Hypothalamus (tissue), 51 donors: ENCODE data around the gene IZUMO4.

Experiments
- DNase-seq, 51 donors: peaks; one replicate each; lab custom pipeline; 2025; lab: John Stamatoyannopoulos, UW

Gene IZUMO4

DNA sequence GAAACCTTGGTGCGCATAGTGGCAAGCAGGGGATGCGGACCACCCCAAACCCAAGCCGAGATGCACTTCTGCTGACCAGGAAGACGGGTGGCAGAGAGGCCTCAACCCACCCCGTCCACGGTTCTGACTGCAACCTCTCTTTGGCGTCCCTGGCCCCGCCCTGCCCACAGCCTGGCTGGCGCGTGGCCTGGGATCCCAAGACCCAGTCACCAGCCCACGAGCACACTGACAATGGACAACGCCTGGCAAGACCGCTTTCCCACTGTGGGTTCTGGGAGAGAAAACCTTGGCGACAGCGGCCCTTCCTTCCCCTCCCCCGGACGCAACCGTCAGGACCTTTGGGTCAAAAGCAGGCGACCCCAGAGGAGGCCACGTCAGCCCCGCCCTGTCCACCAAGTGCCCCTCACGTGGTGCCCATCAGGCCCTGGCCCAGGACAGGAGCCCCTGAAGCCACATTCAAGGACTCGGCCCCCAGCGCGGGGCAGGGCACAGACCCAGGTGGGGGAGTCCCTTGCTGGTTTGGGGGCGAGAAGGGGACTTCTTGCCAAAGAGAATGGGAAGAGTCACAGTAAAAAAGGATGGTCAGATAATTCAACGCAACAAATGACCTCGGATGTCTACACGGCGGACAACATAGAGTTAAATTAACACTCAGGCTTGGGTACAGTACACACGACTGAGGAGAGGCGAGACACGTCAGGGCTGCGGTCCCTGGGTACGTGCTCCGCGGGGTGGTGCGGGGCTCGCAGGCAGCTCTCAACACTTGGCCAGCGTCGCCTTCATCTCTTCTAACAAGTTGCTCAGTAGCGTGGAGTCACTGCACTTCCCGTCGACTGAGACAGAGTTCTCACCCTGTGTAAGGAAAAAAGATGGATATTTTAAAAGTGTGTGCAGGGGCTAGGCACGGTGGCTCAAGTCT lies 5.0 kb downstream of the IZUMO4 start:
- peak in 24 of 51 donors; percentile 17 to 77 (median 42) for DNase-seq

DNA sequence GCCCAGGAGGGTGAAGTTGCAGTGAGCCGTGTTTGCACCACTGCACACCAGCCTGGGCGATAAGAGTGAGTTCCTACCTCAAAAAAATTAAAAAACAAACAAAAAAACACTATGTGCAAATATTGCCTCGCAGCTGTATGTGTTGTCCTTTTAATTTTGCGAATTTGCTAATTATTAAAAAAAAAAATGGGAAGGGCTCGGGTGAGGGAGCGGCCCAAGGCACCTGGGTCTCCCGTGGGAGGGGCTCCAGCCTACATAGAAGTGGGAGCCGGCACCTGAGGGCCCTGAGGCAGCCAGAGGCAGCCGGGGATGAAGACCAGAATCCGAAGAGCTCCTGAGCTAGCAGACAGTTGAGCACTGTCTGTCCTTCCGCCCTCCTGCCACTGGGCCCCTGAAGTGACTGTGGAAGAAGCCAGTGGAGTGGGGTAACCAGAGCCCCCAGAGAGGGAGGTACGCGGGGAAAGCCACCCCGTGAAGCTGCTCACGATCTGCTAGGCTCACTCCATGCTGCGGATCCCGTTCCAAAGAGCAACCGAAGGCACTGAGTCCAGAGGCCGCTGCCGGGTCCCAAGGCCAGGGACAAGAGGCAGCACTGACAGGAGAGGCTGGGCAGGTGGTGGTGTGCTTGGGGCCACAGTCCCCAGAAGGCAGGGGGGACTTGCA lies 6.5 kb downstream of the IZUMO4 start:
- DNase-seq: no peak

DNA sequence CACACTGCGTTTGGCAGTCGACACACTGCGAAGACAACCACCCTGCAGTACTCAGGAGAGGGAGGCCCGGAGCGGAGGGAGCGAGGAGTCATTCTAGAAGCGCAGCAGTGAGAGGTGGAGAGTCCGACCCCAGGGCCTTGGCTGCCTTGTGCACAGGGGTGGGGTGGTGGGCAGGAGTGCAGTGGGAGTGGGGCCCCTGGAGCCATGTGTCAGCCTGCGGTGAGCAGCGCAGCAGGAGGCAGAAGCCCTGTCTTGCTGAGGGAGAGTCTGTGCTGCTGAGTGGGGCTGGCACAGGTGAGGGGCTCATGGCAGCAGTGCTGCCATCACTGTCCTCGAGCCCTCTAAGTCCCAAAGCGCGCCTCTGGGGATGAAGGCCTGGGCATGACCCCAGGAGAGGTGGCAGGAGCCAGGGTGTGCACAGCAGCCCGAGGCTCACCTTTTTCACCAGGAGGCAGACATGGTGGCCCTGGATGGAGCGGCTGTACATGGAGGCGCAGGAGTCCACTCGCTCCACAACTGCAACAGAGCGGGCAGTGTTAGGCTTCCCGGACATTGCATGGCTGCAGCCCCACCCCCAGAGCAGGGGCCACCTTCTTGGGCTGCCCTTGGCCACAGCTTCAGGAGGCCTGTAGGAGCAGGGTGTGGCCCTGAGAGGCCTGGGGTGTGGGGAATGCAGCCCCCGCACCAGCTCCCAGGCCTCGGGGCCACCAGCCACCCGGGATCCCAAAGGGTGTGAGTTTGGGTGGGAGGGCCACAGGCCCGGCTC lies 11.7 kb downstream of the IZUMO4 start:
- no peak for DNase-seq

- no peak for DNase-seq
Observed at GRCh38 chr19:2109046-2109864, 12.5 kb downstream of the IZUMO4 start.

DNA sequence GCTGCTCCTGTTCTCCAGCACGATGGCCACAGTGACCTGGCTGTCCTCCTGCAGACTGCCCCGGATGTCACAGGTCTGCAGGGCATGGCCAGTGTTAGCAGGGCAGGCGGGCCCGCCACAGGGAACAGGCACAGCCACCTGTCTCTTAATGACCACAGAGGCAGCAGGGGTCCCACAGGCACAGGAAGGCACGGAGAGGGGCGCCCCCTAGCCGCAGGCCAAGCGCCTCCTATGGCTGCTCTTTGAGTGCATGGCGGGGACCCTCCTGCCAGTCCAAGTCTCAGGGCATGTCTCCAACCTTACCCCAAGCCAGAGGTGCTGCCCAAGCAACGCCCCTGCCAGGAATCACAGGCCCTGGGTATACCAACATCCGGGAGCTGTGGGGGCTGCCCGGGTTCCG lies 14.1 kb downstream of the IZUMO4 start:
- DNase-seq: no peak

GRCh38 chr19:2111425-2111824 lies 14.7 kb downstream of the IZUMO4 start:
- no peak for DNase-seq

GRCh38 chr19:2111886-2112285 lies 15.2 kb downstream of the IZUMO4 start:
- no peak for DNase-seq

DNA sequence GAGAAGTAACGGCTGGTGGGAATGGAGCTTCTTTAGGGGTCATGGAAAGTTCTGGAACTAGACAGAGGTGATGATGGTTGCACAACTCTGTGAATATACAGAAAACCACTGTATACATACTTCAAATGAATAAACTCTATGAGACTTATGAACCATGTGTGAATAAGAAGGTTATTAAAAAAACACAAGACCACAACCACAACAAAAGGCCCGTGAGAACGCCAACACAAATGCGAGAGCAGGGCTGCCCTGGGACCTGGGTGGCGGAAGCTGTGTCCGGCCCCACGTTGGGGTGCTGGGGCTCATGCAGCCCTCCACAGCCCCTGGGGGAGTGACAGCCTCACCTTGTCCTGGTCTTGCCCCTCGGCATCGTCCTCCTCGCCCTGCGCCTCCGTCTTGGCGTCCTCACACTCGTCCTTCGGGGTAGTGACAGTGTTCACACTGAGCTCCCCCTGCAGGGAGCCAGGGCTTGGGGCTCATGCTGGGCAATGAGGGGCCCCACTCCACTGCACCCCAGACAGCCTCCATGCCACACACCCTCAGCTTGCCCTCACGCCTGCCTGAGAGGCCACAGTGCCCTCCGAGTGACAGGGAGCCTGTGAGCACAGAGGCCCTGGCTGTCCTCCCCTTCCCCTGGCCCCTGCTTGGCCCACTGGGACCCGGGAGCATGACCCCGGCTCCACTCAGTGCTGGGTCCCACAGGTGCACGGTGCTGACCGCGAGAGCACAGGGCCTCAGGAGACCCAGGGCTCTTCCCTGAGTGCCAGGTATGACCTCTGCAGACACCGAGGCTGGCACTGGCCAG lies 16.0 kb downstream of the IZUMO4 start:
- DNase-seq: no peak

GRCh38 chr19:2113439-2114211 lies 16.9 kb downstream of the IZUMO4 start:
- no peak for DNase-seq

DNA sequence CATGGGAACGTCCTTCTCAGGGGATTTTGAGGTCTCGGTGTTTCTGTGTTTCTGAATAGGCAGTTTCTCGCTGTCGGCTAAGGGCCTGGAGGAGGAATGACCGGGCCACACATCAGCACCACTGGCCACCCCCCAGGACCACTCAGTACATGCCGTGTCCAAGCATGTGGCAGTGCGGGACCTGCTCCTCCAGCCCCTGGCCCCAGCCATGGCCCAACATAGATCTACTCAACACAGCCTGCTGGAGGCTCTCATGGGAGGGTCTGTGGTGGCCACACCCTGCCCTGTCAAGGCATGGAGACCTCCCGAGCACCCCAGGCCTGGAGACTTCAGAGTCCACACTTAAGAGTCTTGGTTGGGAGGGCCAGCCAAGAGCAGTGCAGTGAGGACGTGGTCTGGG lies 17.5 kb downstream of the IZUMO4 start:
- no peak for DNase-seq

DNA sequence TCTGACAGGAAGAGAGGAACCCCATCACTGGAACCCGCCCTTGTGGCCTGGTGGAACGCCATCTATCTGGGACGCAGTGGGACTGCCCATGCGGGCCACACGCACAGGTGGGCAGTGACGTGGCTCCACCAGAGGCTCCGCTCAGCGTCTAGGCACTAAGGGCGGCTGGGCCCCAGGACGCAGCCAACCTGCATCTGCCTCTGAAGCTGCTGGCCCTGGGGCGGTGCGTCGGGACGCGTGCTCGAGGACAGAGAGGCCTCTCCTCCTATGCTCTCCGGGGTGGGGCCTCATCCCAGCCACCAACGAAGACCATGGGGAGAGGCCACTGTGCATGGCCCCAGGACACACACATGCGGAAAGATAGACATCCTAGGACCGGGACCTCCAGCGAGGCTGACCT lies 18.1 kb downstream of the IZUMO4 start:
- no peak for DNase-seq

- DNase-seq: no peak
Observed at GRCh38 chr19:2115324-2115723, 18.6 kb downstream of the IZUMO4 start.

DNA sequence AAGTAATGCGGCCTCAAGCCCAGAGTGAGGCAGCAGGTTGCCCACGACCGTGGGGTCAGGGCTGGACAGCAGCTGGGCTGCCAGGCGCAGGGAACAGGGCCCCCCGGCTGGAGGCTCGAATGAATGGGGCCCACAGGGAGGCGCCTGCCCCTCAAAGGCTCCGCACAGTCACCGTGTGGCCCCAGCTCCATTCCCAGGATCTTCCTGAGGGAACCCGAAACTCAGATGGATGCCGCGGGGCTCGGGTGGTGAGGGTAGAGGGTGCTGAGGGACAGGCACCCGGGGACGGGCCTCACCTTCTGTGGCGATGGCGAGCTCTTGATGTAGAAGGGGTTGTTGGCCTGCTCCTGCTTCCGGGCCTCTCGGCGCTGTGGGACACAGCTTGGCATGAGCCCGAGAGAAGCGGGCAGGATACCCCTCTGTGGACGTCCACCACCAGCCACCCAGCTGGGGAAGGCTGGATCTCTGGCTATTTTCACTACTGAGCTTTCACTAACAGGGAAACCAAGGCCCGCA lies 19.3 kb downstream of the IZUMO4 start:
- DNase-seq: no peak

- no peak for DNase-seq
Observed at GRCh38 chr19:2116507-2116906, 19.8 kb downstream of the IZUMO4 start.

DNA sequence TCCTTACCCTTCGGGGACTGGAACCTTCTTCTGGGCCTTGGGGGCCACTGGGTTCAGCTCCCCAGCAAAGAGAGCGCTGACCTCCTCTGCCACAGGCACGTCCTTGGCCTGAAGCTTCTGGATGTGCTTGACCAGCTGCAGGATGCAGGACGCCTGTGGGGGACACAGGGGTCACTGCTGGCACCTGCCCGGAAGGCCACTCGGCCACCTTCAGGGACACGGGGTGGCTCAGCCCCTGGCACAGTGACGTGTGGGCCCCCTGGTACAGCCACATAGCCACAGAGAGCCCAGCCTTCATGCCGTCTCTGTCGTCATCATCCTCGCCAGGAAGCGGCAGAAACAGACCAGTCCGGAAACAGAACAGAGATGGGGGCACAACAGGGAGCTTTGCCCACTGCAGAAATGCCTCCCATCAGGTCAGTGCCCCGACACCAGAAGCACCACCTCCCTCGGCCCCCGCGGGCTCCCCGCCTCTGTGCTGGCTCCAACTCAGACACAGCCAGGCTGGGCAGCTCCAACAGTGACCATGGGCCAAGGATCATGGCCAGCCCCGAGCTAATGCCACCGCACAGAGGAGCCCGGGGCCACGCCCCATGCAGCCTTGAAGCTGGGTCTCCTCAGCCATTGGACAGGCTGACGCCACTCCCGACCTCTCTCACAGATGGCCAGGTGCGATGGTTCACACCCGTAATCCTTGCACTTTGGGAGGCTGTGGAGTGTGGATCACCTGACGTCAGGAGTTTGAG lies 20.7 kb downstream of the IZUMO4 start:
- DNase-seq: peak in 2 of 51 donors; percentile 19 to 21

- DNase-seq: no peak
Observed at GRCh38 chr19:2118438-2118837, 21.7 kb downstream of the IZUMO4 start.

GRCh38 chr19:2119921-2120785 lies 23.4 kb downstream of the IZUMO4 start:
- no peak for DNase-seq
